ENCODE data around the gene TCEANC2.
"Not testable (repeated sequence)": the region's sequence is repeated elsewhere in the genome, so short reads cannot be mapped to it uniquely, and the experiment has no call there.

TCEANC2 gene

DNA sequence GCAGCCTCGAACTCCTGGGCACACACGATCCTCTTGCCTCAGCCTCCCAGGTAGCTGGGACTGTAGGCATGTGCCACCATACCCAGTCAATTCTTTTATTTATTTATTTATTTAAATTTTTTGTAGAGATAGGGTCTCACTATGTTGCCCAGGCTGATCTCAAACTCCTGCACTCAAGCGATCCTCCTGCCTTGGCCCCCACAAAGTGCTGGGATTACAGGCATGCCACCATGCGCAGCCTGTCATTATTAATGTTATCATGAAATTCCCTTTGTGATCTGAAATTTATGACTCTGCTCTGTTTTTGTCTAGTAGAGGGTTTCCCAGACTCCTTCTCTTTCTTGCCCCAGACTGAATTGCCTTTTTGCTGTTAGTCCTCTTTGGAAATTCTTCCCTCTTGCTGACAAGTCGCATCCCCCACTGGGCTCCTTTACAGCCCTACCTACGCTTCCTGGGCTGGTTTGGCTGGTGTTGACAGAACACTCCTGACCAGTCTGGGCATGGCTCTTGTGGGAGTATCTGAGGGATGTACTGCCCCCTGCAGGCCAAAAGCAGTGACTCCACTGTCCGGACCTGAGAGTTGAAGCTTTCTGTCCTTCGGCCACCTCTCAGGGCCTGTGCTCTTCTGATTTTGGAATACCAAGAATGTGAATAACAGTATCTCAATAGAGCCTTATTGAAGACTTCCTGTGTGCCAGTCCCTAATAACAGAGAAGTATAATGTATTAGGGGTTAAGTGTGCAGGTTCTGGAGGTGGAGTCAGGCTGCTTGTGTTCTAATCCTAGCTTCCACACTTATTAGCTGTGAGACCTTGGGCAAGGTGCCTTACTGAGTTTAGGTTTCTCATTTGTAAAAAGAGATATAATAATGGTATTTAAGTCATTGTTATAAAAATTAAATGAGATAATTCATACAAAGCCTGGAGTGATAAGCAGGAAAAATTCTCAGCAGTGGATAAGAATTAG lies 28.2 kb downstream of the TCEANC2 start:
- in situ Hi-C loops (cut with MboI; ENCODE audit: low sequenced_read_pairs): no loop called here

DNA sequence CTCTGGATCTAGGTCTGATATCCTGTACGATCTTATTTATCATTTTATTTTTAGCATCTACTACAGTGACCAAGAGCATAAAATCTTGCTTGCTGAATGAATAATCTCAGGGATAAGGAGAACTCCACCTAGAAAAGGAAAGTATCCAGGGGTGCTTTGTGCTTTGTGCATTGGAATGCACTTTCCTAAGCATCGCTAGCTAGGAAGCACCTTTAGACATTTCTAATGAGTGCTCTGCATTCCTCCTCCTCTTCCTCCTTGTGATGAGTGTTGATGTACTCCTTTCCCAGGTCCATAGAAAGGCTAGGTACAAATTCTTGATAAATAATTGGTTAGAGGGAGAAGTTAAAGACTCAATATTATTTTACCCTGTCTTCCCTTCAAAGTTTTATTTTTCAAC lies 31.4 kb downstream of the TCEANC2 start:
- in situ Hi-C loops (cut with MboI; ENCODE audit: low sequenced_read_pairs): no loop called here

DNA sequence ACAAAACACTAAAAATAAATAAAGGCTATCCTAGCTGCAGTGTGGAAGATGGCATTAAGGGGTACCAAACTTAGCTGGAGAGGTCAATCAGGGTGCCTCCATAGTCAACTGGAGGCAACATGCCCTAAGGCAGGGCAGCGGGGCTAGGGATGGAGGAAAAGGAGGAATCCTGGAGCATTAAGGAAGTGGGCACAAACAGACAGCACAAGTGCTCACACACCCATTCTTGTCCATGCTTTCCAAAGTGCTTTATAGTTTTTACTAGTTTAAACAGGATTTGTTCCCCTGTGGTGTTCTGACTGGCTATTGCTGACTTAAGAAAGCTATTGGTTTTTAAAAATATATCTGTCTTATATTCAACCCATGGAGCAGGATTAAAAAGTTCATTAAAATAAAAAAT lies 33.3 kb downstream of the TCEANC2 start:
- in situ Hi-C loops (cut with MboI; ENCODE audit: low sequenced_read_pairs): no loop called here

DNA sequence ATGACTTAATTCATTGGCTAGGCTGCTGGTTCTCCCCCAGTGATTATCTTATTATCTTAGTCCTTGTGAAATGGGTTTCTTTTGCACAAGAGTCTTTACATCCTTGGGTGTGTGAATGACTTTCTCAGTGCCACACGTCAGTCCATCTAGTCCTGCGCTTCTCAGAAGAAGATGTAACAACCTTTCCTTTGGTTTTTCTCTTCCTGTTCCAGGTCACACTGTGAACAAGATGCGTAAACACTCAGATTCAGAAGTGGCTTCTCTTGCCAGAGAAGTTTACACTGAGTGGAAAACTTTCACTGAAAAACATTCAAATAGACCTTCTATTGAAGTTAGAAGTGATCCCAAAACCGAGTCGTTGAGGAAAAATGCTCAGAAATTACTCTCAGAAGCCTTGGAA lies 35.0 kb downstream of the TCEANC2 start:
- in situ Hi-C loops (cut with MboI; ENCODE audit: low sequenced_read_pairs): no loop called here

- in situ Hi-C loops (cut with MboI; ENCODE audit: low sequenced_read_pairs): no loop called here
Measured at GRCh38 chr1:54091666-54092065, 38.3 kb downstream of the TCEANC2 start.

DNA sequence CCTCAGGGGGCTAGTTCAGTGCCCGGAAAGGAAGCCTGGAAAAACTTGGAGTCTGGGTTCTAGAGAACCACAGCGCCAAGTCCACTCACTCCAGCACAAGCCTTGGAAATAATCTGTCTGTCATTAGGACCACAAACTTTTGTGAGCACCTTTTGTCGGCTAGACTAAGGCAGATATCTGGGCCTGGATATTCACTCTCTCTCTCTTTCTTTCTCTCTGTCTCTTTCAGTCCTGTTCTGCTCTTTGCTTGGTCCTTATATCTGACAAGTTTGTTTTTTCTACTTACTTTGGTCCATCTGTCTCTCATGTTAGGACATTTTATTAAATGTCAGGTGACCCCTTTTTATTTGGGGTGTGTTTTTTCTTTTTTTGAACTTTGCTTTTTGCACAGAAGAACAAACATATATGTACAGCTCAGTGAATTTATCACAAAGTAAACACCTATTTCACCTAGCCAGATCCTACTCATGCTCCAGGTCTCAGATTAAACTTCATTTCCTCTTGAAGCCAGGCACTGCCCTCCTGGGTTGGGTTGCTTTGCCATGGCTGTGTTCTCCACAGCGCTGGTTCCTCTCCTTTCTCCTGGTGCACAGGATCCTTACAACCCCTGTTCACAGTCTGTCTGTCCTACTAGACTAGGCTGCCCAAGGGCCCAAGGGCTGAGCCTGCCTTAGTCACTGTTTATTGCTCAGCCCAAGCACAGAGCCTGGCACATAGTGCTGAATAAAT lies 40.8 kb downstream of the TCEANC2 start:
- in situ Hi-C loops (cut with MboI; ENCODE audit: low sequenced_read_pairs): no loop called here

DNA sequence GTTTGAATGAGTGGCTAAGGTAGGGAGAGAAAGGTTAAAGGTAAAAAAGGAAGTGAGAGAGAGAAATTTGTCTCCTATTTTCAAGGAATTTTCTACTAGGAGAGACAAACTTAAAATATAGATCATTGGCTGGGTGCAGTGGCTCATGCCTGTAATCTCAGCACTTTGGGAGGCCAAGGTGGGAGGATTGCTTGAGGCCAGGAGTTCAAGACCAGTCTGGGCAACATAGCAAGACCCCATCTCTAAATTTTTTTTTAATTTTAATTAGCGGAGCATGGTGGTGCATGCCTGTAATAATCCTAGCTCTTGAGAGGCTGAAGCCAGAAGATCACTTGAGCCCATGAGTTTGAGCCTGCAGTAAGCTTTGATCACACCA lies 41.3 kb downstream of the TCEANC2 start:
- in situ Hi-C loops (cut with MboI; ENCODE audit: low sequenced_read_pairs): not testable (repeated sequence)

DNA sequence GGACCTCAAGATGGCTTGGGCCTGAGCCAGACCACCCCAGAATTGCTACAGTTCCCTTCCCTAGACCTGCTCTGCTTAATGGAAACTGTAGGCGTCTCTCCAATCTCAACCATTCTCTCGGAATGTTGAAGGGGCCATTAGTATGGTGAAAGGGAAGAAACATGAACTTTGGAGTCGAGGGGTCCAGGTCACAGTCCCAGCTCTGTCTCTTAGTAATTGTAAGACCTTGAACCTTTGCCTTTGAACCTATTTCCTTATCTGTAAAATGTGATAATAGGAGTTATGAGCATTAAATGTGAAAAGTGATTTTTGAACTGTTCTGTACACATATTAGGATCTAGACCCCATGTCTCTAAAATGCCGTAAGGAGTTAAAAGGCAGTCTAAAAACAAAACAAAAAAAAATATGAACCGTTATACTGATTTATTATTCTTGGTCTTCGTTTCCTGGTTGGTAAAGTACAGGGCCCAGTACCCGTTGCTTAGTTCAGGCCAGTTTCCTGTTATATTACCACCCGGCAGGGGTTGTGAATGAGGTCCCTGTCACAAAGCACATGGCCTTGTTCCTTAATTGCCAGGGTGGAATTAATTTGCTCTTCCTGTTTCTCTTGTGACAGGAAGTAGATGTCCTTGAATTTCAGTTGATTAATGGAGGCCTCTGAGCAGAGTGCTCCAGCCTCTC lies 42.3 kb downstream of the TCEANC2 start:
- in situ Hi-C loops (cut with MboI; ENCODE audit: low sequenced_read_pairs): no loop called here

DNA sequence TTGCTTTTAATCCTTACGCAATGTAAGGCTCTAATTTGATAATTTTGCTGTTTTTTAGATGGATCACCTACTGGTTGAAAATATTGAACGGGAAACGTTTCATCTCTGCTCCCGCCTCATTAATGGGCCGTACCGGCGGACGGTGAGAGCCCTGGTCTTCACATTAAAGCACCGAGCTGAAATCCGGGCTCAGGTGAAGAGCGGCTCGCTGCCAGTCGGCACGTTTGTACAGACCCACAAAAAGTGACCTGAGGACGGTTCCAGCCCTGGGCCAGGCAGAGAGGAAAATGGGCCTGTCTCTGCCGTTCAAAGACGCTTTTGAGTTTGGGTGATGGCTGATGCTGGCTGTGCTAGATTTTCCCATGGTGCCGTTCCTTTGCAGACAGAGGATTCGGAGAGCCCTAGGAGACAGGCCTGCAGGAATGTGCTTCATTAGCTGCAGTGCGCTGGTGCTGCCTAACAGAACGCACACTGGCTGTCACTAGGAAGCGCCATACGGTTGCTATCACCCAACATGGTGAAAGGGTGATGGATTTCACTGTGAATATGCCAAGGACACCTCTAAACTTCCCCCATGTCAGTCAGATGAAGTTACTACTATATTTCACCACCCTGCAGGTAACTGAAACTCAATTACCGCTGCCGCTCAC lies 42.9 kb downstream of the TCEANC2 start:
- in situ Hi-C loops (cut with MboI; ENCODE audit: low sequenced_read_pairs): no loop called here

DNA sequence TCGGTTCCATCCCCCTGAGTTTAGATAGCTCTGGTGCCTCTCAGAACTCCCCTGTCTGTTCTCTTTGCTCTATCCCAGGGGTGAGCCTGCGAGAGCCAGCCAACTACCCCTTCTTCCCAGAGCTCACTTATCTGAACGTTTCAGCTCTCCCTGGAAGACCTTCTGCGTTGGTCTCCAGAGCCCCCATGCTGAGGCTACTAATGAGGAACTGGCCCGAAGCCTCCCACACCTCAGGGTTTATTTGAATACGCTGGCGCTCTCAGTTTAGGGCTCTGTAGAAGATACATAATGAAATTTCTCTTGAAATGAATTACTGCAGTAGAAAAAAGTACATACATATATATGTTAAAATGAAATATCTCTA lies 43.5 kb downstream of the TCEANC2 start:
- in situ Hi-C loops (cut with MboI; ENCODE audit: low sequenced_read_pairs): no loop called here

GRCh38 chr1:54099061-54099610 lies 45.7 kb downstream of the TCEANC2 start:
- in situ Hi-C loops (cut with MboI; ENCODE audit: low sequenced_read_pairs): no loop called here

GRCh38 chr1:54100500-54100899 lies 47.1 kb downstream of the TCEANC2 start:
- in situ Hi-C loops (cut with MboI; ENCODE audit: low sequenced_read_pairs): no loop called here

DNA sequence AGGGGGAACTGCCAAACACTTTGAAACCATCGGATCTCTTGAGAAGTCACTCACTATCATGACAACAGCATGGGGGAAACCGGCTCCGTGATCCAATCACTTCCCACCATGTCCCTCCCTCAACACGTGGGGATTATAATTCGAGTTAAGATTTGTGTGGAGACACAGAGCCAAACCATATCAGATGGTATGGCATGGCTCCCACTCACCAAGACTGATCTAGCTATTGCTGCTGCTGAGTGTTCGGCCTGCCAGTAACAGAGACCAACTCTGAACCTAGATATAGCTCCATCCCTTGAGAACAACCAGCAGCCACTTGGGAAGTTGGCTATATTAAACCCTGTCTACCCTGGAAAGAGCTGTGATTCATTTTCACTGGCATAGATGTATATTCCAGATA lies 50.0 kb downstream of the TCEANC2 start:
- in situ Hi-C loops (cut with MboI; ENCODE audit: low sequenced_read_pairs): no loop called here

DNA sequence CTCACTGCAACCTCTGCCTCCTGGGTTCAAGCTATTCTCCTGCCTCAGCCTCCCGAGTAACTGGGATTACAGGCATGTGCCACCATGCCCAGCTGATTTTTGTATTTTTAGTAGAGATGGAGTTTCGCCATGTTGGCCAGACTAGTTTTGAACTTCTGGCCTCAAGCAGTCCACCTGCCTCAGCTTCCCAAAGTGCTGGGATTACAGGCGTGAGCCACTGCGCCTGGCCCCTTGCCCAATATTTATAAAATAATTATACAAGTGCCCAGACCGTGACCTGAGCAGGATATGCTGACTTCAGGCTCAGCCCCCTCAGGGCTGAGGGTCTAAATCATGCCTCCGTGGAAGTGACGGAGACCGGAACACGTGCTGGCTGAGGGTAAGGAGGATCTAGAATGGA lies 51.2 kb downstream of the TCEANC2 start:
- in situ Hi-C loops (cut with MboI; ENCODE audit: low sequenced_read_pairs): not testable (repeated sequence)

GRCh38 chr1:54105080-54105479 lies 51.7 kb downstream of the TCEANC2 start:
- in situ Hi-C loops (cut with MboI; ENCODE audit: low sequenced_read_pairs): no loop called here

DNA sequence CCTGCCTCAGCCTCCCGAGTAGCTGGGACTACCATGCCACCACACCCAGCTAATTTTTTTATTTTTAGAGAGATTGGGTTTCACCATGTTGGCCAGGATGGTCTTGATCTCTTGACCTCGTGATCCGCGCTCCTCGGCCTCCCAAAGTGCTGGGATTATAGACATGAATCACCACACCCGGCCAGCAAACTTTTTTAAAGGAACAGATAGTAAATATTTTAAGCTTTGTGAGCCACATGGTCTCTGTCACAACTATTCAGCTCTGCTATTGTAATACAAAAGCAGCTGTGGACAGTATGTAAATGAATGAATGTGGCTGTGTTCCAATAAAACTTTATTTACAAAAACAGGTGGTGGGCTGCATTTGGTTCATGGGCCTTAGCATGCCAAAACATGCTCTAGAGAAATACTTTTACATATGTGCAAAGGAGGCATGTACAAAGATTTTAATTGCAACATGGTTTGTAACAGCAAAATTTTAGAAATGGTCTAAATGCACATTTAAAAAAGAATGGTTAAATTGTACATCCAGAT lies 52.4 kb downstream of the TCEANC2 start:
- in situ Hi-C loops (cut with MboI; ENCODE audit: low sequenced_read_pairs): no loop called here

GRCh38 chr1:54107131-54107530 lies 53.7 kb downstream of the TCEANC2 start:
- in situ Hi-C loops (cut with MboI; ENCODE audit: low sequenced_read_pairs): no loop called here

DNA sequence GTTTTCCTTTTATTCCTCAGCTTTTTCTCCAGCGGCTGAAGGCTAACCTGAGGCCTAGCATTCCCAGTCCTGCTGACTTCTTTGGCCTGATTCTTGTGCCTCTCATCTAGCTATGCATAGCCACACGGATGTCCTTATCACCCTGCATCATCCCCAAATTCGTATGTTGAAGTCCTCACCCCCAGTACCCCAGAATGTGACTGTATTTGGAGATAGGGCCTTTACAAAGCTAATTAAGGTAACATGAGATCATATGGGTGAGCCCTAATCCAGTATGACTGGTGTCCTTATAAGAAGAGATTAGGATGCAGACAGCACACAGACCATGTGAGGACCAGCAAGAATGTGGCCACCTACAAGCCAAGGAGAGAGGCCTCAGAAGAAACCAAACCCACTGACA lies 54.7 kb downstream of the TCEANC2 start:
- in situ Hi-C loops (cut with MboI; ENCODE audit: low sequenced_read_pairs): no loop called here

GRCh38 chr1:54109129-54110090 lies 56.0 kb downstream of the TCEANC2 start:
- in situ Hi-C loops (cut with MboI; ENCODE audit: low sequenced_read_pairs): no loop called here

Measured in HL-60/S4 treated with retinoic acid at 250 ng/mL for 4 days and 3 days (cell line).